ENCODE results near the gene CELSR3.

CELSR3 gene, protein sequence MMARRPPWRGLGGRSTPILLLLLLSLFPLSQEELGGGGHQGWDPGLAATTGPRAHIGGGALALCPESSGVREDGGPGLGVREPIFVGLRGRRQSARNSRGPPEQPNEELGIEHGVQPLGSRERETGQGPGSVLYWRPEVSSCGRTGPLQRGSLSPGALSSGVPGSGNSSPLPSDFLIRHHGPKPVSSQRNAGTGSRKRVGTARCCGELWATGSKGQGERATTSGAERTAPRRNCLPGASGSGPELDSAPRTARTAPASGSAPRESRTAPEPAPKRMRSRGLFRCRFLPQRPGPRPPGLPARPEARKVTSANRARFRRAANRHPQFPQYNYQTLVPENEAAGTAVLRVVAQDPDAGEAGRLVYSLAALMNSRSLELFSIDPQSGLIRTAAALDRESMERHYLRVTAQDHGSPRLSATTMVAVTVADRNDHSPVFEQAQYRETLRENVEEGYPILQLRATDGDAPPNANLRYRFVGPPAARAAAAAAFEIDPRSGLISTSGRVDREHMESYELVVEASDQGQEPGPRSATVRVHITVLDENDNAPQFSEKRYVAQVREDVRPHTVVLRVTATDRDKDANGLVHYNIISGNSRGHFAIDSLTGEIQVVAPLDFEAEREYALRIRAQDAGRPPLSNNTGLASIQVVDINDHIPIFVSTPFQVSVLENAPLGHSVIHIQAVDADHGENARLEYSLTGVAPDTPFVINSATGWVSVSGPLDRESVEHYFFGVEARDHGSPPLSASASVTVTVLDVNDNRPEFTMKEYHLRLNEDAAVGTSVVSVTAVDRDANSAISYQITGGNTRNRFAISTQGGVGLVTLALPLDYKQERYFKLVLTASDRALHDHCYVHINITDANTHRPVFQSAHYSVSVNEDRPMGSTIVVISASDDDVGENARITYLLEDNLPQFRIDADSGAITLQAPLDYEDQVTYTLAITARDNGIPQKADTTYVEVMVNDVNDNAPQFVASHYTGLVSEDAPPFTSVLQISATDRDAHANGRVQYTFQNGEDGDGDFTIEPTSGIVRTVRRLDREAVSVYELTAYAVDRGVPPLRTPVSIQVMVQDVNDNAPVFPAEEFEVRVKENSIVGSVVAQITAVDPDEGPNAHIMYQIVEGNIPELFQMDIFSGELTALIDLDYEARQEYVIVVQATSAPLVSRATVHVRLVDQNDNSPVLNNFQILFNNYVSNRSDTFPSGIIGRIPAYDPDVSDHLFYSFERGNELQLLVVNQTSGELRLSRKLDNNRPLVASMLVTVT (N-terminal part only)

DNA sequence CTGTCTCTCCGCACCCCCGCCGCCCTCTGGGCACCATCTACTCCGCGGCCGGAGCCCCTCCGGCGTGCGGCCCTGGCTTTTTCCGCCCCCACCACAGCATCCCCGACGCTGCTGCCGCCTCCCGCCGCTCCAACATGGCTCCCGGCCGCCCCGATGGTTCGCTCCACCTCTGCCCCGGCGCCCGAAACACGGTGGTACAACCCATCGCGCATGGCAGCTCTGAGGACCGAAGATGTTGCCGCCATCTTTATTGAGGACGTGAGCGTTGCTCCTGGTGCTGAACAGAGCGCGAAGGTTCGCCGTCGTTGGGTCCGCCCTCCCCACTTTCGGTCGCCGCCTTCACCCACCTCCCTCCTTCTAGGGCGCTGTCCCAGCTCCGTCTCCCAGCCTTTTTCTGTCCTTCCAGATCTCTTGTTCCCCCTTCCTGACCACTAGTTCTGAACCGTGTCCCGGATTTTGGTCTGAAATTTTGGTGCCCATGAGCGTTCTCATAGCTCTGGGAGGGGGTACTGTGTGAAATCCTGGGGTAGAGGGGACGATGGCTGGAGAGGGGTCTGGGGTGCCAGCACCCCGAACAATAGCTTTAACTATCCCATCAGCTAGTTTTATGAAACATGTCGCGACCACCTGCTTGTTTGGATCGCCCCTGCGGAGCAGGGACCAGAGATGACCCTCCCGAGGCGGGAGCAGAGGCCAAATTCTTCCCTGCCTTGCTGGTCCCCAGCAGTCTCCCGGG, at the start of gene CELSR3:
CELSR3 (minus strand) TSS at position 134 of the 736 bp plus-strand sequence. CDS start 252 bp downstream, outside the sequence.
- DNase-seq: peak; percentile 76

DNA sequence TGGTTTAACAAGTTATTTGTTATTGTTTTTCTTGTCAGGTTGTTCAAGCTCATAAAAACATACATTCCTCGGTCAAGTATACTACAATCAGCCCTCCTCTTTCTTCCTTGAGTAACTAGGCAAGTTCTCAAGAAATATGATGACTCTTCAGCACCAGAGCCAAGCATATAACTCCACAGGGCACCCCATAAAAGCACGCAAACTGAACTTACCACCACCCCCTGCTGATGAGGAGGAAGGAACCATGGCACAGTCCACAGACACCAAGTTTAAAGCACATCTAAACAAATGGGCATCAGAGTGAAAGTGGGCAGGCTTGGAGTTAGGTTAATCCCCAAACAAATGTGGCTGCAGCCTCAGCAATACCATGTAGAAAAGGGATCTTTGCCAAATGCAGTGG, 49.0 kb upstream of the CELSR3 start:
- no peak for DNase-seq

DNA sequence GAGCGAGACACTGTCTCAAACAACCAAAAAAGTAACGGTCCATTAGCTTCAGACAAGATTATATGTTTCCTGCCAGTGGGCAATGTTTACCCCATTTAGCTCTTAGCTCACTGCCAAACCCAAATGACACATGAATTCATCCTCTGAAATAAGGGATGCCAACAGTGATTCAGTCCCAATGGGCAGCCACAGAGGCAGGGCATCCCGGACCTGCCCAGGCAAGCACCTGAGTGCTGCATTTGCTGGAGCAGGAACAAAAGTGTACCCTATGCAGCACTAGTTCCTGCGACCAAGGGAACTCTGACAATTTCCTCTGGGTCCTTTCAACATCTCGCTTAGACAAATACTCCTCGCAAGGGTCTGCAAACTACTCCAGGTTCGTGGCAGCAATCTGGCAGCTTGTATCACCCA, 46.4 kb upstream of the CELSR3 start:
- no peak for DNase-seq

DNA sequence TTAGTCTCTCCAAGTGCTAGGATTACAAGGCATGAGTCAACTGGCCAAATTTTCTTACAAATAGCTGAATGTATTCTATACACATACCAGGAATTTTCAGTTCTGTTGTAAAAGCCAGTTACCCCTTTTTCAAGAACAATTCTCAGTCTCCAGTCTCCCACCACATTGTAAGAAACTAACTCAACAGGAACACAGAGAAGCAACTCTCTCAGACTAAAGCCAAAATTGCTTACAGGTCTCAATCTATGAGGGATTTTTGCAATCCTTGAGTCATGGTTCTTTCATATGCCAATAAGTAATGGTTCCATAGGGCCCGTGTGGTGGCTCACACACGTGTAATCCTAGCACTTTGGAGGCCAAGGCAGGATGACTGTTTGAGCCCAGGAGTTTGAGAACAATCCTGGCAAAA, 45.8 kb upstream of the CELSR3 start:
- DNase-seq: no peak

DNA sequence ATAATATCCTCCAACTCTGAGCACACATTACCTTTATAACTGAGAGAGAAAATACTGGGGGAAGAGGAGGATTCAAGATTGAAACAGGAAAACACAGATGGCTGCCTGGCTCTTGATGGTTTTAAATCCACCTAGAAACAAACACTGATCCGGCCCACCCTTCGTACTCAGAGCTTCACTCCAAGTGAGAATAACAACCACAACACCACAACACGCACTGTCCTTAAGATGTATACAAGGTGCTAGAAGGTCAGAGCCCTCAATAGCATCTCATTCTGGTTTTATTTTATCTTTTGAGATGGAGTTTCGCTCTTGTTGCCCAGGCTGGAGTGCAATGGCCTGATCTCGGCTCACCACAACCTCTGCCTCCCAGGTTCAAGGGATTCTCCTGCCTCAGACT, 44.5 kb upstream of the CELSR3 start:
- DNase-seq: no peak

DNA sequence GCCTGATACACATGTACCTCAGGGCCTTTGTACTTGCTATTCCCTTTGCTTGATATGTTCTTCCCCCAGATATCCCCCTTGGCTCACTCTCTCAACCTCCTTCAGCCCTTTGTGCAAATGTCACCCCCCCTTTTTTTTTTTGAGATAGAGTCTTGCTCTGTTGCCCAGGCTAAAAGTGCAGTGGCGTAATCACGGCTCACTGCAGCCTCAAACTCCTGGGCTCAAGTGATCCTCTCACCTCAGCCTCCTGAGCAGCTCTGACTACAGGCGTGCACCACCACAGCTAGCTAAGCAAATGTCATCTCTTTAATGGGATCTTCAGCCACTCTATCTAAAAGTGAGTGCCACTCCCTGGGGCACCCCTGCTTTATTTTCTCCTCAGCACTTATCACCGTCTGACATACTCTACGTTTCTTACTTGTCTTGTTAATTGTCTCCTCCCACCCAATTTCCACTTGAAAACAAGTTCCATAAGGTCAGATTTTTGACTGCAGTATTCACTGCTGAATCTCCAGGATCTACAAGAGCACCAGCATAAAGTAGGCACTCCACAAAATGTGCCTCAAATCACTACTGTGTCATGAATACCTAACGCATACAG, 39.7 kb upstream of the CELSR3 start:
- no peak for DNase-seq

DNA sequence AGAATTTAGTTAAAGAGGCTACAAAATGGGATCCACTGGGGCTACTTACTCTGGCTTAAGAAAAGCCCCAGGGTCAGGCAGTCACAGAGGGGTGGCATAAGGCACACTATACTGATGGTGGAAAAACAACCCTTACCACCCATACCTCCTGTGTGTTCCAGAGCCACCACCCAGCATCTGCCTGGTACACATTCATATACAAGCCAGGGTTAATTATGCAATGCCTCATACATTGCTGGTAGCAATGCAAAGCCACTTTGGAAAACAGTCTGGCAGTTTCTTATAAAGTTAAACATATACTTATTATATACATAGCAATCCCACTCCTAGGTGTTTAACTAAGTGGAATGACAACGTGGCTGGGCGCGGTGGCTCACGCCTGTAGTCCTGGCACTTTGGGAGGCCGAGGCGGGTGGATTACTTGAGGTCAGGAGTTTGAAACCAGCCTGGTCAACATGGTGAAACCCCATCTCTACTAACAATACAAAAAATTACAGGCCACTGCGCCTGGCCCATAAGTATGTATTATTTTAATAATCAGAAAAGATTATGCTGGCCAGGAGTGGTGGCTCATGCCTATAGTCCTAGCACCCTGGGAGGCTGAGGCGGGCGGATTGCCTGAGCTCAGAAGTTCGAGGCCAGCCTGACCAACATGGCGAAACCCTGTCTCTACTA, 38.2 kb upstream of the CELSR3 start:
- DNase-seq: no peak

DNA sequence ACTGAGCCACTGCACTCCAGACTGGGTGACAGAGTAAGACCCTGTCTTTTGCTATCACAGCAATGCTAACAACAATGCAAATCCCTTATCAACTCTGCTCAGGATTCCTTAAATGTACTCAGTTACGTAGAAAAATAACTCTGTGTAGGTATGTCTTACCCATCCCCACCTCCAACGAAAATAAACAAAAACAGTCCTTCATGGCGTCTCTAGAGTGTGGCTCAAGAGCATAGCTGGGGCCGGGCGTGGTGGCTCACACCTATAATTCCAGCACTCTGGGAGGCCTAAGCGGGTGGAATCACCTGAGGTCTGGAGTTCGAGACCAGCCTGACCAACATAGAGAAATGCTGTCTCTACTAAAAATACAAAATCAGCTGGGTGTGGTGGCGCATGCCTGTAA, 36.2 kb upstream of the CELSR3 start:
- DNase-seq: no peak

DNA sequence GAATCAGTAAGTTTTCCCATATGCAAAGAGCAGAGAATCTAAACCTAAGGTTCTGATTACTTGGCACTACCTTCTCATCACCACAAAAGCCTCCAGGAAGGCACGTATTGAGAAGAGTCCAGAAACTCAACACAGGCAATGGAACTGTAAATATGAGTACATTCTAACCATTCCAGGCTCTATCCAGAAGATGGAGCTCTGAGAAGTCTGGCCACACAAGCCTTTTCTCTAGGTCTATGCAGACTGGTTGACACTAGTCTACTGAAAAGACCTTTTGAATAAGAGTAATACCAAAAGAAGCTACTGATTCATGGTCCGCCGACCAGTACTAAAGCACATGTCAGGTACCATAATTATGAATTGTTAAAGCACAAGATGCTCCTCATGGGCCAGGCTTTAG, 35.3 kb upstream of the CELSR3 start:
- DNase-seq: no peak

DNA sequence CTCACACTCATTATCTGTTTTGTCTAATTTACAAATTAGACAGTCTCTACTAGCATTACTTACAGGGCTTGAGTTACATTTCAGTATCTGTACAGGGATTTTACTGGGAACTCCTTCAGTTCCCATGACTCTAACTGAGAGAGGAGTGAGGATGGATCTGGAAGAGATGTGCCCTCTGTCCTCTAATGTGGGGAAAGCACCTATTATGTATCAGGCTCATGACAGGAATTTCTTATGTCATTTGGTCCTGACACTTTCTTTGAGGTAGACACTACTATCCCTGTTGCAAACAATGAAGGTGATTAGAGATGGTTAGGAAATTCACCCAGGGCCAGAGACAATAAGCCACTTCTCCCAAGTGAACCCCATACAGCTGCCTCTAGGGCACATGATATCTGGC, 33.9 kb upstream of the CELSR3 start:
- no peak for DNase-seq

DNA sequence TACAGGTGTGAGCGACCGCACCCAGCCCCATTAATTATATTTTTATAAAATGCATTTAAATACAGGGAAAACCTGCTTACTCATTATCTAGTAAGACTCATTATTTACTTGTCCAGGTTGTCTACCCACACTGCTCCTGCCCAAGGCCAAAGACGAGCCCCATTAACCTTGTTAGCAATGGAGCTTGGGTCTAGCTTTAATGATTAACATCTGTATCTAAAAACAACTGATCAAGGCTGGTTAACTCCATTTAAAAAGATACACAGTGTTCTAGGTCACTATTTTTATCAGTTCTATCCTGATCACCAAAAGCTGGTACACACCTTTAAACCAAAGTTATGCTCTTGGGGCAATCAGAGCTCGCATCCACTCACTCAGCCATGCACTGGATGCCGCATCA, 33.5 kb upstream of the CELSR3 start:
- no peak for DNase-seq

DNA sequence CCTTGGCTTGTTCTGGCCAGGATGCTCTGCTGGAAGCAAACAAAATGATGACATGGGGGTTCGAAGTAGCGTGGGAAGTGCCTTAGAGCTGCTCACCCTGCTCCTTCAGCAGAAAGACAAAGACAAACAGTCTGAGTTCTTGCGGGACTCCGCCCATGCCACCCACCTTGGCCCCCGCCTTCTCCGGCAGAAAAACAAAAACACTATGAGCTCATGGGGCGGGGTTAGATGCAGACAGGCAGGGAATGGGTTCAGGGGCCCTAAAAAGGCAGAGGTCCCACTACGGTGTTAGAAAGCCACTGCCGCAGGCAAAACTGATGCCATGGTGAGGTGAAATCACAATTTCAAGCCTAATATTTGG, 32.7 kb upstream of the CELSR3 start:
- DNase-seq: no peak

DNA sequence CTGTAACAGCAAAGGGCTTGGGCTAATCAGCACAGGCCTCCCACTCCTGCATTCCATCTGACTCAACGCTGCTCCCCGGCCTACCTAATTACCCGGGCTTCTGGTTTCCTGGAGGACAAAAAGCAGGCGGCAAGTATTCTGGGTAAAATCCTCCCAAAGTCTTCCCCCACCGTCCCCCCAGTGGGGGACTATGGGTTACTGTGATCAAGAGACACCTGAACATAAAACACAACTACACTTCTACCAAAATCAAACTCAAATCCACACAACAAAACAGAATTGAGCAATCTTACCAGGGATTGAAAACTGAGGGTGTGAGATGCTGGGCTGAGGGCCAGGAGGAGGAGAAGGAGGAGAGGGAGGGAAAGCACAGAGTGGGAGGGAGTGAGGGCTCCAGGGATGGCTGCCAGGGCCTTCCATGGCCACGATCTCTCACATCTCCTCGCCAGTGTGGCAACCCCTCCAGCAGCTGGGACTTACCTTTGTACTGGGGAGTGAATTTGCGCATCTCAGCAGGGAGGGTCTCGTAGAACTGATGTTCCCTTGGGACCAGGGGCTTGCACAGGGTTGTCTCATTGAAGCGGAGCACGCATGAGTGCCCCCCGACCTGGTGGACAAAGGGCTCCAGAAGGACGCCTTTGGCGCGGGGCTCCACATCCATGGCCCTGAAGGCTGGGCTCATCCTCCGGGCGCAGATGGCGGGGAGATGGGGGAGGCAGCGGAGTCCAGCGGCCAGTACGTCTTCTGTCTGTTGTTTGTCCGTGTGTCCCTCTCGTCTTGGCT, 32.1 kb upstream of the CELSR3 start:
- DNase-seq: no peak

DNA sequence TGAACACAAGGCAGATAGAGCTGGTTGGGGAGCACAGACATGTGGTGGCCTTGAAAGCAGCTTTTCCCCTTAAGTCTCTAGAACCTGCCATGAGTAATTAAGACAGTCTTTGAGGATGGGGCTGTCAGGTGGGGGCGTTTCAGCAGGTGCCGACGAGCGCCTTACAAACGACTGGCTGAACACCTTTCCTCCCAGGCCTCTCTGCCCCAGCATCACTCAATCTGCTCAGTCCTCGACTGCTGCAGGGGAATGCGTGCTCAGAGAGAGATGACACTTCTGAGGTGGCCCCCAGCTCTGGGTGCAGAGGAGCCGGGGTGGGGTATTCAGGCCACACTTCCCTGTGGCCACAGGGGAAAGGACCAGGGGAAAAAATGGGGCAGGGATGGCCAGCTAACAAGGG, 31.1 kb upstream of the CELSR3 start:
- no peak for DNase-seq

DNA sequence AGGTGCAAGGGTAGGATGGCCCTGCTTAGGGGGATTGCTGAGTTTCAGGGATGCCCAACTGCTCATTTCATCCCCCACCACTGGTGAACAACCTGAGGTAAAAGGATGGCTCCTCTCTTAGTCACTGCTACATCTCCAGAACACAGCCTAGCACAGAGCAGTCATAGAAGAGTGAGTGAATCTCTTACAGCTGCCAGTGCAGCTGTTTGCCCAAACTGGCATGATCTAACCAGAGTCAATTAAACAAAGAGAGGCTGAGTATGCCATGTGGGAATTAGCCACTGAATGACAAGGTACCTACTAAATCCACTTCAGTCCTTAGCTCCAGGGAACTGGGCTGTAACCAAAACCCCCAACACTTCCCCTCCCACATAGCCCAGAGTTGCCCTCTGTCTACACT, 29.9 kb upstream of the CELSR3 start:
- no peak for DNase-seq

DNA sequence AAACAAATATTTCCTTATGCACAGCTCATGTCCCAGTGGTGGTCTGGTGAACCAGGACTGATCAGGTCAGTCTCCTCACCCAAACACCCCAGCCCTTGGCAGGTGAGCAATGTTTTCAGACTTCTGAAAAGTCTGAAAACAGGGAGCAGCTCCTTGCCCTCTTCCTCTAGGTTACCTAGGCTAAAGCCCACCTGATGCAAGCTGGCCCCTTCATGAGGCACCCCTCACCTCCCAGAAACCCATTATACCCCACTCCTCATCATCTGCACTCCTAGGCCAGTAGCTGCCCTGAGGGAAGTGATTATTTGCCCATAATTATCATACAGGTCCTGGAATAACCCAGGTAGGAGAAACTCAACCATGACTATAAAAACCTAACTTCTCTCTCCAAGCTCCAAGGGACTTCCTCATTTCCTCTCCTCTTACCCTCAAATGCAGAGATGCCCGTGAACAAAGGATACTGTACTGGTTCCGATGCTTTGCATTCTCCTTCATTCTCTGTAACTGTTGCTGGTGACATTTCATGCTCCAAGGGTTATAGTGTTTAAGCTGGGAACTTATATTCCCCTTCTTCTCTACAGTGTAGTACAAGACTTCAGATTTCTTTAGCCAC, 28.3 kb upstream of the CELSR3 start:
- DNase-seq: no peak

DNA sequence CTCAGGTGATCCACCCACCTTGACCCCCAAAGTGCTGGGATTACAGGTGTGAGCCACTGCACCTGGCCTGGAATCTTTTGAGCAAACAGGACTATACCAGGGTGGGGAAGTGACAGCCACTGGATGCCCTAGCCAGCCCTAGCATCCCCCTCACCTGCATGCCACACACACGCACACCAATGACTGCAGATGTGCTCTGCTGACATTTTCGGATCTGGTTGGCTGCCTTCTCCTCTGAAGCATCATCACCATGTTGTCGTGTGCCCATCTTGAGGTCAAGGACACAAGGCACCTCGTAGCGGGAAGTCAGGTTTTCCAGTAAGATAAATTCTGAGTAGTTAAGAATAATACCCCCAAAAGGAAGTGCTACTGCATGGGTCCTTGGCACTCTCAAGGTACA, 26.7 kb upstream of the CELSR3 start:
- DNase-seq: no peak

DNA sequence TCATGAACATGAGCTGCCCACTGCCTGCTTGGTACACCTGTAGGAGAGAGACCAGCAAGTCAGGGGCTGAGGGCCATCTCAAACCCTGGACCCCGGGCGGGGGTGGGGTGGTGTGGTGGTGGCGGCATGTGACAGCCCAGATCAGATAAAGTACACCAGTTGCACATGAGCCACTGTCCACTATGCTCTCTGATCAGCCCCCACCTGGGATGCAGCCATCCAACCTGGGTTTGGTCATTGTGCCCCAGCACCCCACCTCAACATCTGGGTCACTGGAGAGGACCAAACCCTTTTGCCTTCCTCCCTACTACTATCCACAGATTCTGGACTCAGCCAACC, 26.0 kb upstream of the CELSR3 start:
- no peak for DNase-seq

DNA sequence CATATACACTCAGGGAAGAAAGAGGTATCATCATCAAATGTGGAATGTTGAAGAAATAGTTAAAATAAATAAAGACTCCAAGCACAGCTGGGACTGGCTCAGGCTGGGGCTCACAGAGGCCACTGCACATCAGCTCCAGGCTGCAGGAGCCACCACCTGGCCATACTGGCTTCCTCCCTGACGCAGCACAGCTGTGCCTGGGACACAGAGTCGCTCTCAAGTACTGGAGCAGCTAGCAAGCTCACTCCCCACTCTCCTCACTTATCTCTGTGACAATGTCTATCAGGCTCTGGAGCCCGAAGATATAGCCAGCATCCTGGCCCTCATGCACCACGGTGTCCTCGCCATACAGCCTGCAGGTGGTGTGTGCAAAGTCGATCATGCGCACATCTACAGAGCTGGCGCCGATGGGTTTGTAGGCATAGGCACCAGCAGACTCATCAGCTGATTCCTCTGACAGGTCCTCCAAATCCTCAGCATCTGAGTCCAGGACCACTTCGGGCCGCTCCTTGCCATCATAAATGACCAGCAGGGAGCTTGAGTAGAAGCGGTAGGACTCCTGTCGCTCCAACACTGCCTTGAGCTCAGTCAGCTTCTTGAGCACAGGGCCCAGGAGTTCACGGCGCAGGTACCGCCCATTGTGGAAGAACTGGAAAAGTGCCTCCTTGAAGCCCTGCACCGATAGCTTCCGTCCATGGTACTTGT, 25.5 kb upstream of the CELSR3 start:
- DNase-seq: no peak

DNA sequence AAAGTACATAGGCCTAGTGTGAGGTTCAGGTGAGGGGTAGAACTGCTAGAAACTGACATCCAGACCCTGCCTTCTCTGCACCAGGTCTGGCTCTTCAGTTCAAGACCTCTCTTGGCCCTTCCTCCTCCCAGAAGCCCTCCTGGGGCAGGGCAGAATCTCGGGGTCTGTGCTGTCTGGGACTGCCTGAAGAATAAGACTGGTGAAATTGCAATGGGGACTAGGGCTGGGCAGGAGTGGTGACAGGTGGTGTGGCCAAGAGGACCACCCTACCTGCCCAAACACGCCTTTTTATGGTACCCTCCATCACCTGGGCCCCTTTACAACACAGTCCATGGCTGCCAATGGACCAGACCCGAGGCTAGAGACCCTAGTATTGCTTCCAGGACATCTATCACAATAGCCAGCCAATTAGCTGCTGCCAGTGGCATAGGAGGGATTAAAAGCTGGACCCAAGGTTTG, 24.6 kb upstream of the CELSR3 start:
- no peak for DNase-seq
